ENCODE measurements around the gene DLG3. TPM values are rescaled to one million over a fixed set of nuclear protein-coding genes. Genes with fewer than 3 reads are reported as not detected.

DLG3 gene
- total RNA-seq, 3 donors from 2014 or later: 3.7 to 30.3 (median 21.0) TPM

- no peaks in the 10 kb centered on the region for H3K36me3 ChIP-seq
- H3K4me1 ChIP-seq: no peaks in the 10 kb centered on the region
- peak; percentile 73 to 84 for DNase-seq (ENCODE audit: low spot score in 2 of 2)
- H3K27ac ChIP-seq: peak overlapping the region; percentile 84 to 93
- intact Hi-C loops (cut with DNase I; ENCODE audit: low total_unique reads): no loop called here
- H3K27me3 ChIP-seq: peaks cover 0 to 50% of the 10 kb centered on the region in 2 donors
- H3K4me3 ChIP-seq: peak overlapping the region; percentile 43 to 77 (median 60)
- TF ChIP-seq POLR2AphosphoS5 (IDR thresholded peaks at IDR 0.05): no peak
- peak; percentile 36 to 79 (median 76) for TF ChIP-seq CTCF (IDR thresholded peaks at IDR 0.05)
- H3K9me3 ChIP-seq: no peaks in the 10 kb centered on the region
Observed at GRCh38 chrX:70454441-70455365, 10.1 kb downstream of the DLG3 start.

- intact Hi-C loops (cut with DNase I; ENCODE audit: low total_unique reads): no loop called here
- peak overlapping the region; percentile 43 to 77 (median 60) for H3K4me3 ChIP-seq
- H3K36me3 ChIP-seq: no peaks in the 10 kb centered on the region
- no peak for DNase-seq (ENCODE audit: low spot score in 2 of 2)
- peak overlapping the region; percentile 84 to 93 for H3K27ac ChIP-seq
- TF ChIP-seq CTCF (IDR thresholded peaks at IDR 0.05) (no peak), POLR2AphosphoS5 (IDR thresholded peaks at IDR 0.05) (no peak)
- H3K4me1 ChIP-seq: no peaks in the 10 kb centered on the region
- peaks cover 0 to under 1% of the 10 kb centered on the region in 2 donors for H3K9me3 ChIP-seq
- H3K27me3 ChIP-seq: peaks cover 0 to 47% of the 10 kb centered on the region in 2 donors
Observed at GRCh38 chrX:70455366-70456202, 10.9 kb downstream of the DLG3 start.

GRCh38 chrX:70456256-70456655, 11.6 kb downstream of the DLG3 start:
- no peak for DNase-seq (ENCODE audit: low spot score in 2 of 2)
- H3K4me3 ChIP-seq: peak overlapping the region in 2 of 3 donors; percentile 60 to 77
- H3K9me3 ChIP-seq: peaks cover 0 to 7% of the 10 kb centered on the region in 2 donors
- H3K27me3 ChIP-seq: peaks cover 0 to 45% of the 10 kb centered on the region in 2 donors
- H3K36me3 ChIP-seq: no peaks in the 10 kb centered on the region
- peak overlapping the region; percentile 84 to 93 for H3K27ac ChIP-seq
- no peaks in the 10 kb centered on the region for H3K4me1 ChIP-seq
- TF ChIP-seq POLR2AphosphoS5 (IDR thresholded peaks at IDR 0.05): no peak
- no peak for TF ChIP-seq POLR2A (IDR thresholded peaks at IDR 0.05)
- TF ChIP-seq CTCF (IDR thresholded peaks at IDR 0.05): no peak
- intact Hi-C loops (cut with DNase I; ENCODE audit: low total_unique reads): no loop called here

- intact Hi-C loops (cut with DNase I; ENCODE audit: low total_unique reads): no loop called here
- no peak overlapping the region for H3K27ac ChIP-seq
- peaks cover 0 to 15% of the 10 kb centered on the region in 2 donors for H3K27me3 ChIP-seq
- no peaks in the 10 kb centered on the region for H3K36me3 ChIP-seq
- peaks cover 0 to 7% of the 10 kb centered on the region in 2 donors for H3K9me3 ChIP-seq
- H3K4me3 ChIP-seq: no peak overlapping the region
- DNase-seq (ENCODE audit: low spot score in 2 of 2): no peak
- no peak for TF ChIP-seq POLR2AphosphoS5 (IDR thresholded peaks at IDR 0.05)
- TF ChIP-seq POLR2A (IDR thresholded peaks at IDR 0.05): no peak
- TF ChIP-seq CTCF (IDR thresholded peaks at IDR 0.05): no peak
- H3K4me1 ChIP-seq: no peaks in the 10 kb centered on the region
Observed at GRCh38 chrX:70461026-70461425, 16.4 kb downstream of the DLG3 start.
